ENCODE data around the gene SGTA.
A peak's percentile ranks its signal among the peaks of the same experiment; 100 is the strongest.

Gene SGTA

DNA sequence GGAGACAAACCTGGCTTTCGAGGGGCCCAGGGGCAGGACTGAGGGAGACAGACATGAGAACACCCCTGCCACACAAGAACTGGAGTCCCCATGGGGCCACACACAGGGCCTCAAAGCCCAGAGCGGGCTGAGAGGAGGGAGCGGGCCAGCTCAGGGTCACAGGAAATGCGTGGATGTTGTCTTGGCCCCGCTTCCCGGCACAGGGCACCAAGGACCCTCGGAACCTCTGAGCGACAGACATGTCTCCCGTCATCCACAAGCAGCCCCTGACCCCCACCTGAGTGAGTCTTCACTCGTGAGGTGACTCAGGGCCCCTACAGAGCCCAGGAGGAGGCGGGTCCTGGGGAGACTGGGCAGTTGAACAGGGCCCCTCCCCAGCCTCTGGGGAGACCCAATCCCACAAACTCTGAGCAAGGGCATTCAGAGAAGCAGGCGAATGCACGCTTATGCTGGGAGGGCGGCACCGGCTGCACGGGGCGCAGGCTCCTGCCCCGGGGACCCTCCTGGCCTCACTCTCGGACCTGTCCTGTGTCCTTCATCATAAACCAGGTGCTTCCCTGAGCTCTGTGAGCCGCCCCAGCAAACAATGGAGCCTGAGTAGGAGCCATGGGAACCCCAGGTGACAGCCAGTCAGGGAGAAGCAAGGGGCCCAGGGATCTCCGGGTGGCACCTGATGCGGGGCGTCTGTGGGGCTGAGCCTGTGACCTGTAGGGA is 20.1 kb downstream of the SGTA start:
- TF ChIP-seq ZNF211 (tag by site-specific recombination; IDR thresholded peaks at IDR 0.05; ENCODE audit: low read depth): no peak
- no peak for TF ChIP-seq ZNF394 (tag by site-specific recombination; IDR thresholded peaks at IDR 0.05; ENCODE audit: borderline replicate concordance)
- no peak for TF ChIP-seq ZFP41 (tag by site-specific recombination; IDR thresholded peaks at IDR 0.05; ENCODE audit: borderline replicate concordance)
- no peak for TF ChIP-seq SP2 (tag by site-specific recombination; IDR thresholded peaks at IDR 0.05)
- TF ChIP-seq, protein P1, sequence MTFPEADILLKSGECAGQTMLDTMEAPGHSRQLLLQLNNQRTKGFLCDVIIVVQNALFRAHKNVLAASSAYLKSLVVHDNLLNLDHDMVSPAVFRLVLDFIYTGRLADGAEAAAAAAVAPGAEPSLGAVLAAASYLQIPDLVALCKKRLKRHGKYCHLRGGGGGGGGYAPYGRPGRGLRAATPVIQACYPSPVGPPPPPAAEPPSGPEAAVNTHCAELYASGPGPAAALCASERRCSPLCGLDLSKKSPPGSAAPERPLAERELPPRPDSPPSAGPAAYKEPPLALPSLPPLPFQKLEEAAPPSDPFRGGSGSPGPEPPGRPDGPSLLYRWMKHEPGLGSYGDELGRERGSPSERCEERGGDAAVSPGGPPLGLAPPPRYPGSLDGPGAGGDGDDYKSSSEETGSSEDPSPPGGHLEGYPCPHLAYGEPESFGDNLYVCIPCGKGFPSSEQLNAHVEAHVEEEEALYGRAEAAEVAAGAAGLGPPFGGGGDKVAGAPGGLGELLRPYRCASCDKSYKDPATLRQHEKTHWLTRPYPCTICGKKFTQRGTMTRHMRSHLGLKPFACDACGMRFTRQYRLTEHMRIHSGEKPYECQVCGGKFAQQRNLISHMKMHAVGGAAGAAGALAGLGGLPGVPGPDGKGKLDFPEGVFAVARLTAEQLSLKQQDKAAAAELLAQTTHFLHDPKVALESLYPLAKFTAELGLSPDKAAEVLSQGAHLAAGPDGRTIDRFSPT (tag by site-specific recombination; IDR thresholded peaks at IDR 0.05): no peak
- TF ChIP-seq ZNF146 (tag by site-specific recombination; IDR thresholded peaks at IDR 0.05): no peak
- TF ChIP-seq ZIC2 (tag by site-specific recombination; IDR thresholded peaks at IDR 0.05): peak; percentile 37; the same call in 1 of the 2 replicates
- Histone ChIP-seq H3K9me3 (ENCODE audit: control insufficient read depth, insufficient read depth, low read depth, low read length) (no peaks in the 10 kb centered on the region), H3K4me3 (ENCODE audit: low read depth, low read length) (no peak overlapping the region), H3K4me1 (ENCODE audit: control insufficient read depth, insufficient read depth, low read length) (no peaks in the 10 kb centered on the region), H3K36me3 (ENCODE audit: control insufficient read depth in 2 of 2, insufficient read depth in 1 of 2, low read length in 2 of 2) (peaks cover 21 to 93% of the 10 kb centered on the region in 2 experiments), H3K27ac (ENCODE audit: extremely low read depth, low read depth, low read length) (no peak overlapping the region)
- ChIA-PET CTCF (interaction anchor here (0.5 kb wide), 1 partner anchor 126 kb away, joined by 4 read pairs; no protein-coding TSS in a partner anchor), POLR2A (interaction anchor here (0.6 kb wide), 1 partner anchor 52 kb away, joined by 3 read pairs; no protein-coding TSS in a partner anchor)

DNA sequence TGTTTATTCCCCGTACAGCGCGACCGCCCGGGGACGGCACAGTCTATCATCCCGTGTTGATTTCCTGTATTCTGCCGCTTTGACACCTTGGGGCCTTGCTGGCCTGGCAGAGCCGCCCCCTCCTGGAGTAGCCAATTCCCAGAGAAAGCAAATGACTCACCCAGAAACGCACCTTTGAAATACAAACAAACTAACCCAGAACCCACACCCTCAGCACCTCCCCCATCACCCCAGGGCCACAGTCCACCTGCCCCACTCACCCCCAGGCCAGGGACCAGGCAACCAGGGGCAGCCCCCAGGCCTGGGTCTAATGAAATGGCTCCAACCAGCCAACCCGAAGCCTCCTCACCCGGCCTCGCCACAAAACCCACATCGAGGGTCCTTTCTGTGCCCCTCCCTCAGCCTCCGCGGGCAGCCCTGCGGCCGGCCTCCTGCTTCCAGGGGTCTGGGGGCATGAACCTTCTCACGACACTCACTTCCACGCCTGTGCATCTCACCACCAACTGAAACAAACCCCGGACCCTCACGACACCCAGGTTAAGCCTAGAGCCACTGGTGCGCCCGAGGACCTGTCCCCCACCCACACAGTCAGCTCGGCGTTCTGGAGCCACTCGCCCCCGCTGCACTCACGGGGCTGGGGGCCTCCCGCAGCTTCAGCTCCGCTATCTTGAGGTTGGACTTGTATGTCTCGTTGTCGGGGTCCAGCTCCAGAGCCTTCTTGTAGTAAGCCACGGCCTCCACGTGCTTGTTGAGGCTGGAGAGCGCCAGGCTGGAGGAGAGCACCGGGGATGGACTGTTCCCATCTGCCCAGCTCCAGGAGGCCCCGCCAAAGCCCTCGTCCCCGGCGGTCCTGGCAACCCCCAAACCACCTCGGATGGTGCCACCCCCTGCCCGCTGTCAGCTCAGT is 20.9 kb downstream of the SGTA start:
- ChIA-PET CTCF (interaction anchor here (0.5 kb wide), 1 partner anchor 125 kb away, joined by 4 read pairs; no protein-coding TSS in a partner anchor), POLR2A (no interaction called here)
- Histone ChIP-seq H3K9me3 (ENCODE audit: control insufficient read depth, insufficient read depth, low read depth, low read length) (no peaks in the 10 kb centered on the region), H3K4me1 (ENCODE audit: control insufficient read depth, insufficient read depth, low read length) (no peaks in the 10 kb centered on the region), H3K4me3 (ENCODE audit: low read depth, low read length) (no peak overlapping the region), H3K27ac (ENCODE audit: extremely low read depth, low read depth, low read length) (no peak overlapping the region), H3K36me3 (ENCODE audit: control insufficient read depth in 2 of 2, insufficient read depth in 1 of 2, low read length in 2 of 2) (peaks cover 21 to 93% of the 10 kb centered on the region in 2 experiments)
- TF ChIP-seq ZNF600 (tag by site-specific recombination; IDR thresholded peaks at IDR 0.05) (peak; percentile 78), ZNF311 (tag by site-specific recombination; IDR thresholded peaks at IDR 0.05; ENCODE audit: borderline replicate concordance) (no peak)

- Histone ChIP-seq H3K27ac (ENCODE audit: extremely low read depth, low read depth, low read length) (no peak overlapping the region), H3K9me3 (ENCODE audit: control insufficient read depth, insufficient read depth, low read depth, low read length) (no peaks in the 10 kb centered on the region), H3K36me3 (ENCODE audit: control insufficient read depth in 2 of 2, insufficient read depth in 1 of 2, low read length in 2 of 2) (peaks cover 16 to 92% of the 10 kb centered on the region in 2 experiments; a peak in 2 of 3 replicates), H3K4me3 (ENCODE audit: low read depth, low read length) (no peak overlapping the region), H3K4me1 (ENCODE audit: control insufficient read depth, insufficient read depth, low read length) (no peaks in the 10 kb centered on the region)
- ChIA-PET POLR2A (no interaction called here), CTCF (no interaction called here)
- TF ChIP-seq, protein P2, sequence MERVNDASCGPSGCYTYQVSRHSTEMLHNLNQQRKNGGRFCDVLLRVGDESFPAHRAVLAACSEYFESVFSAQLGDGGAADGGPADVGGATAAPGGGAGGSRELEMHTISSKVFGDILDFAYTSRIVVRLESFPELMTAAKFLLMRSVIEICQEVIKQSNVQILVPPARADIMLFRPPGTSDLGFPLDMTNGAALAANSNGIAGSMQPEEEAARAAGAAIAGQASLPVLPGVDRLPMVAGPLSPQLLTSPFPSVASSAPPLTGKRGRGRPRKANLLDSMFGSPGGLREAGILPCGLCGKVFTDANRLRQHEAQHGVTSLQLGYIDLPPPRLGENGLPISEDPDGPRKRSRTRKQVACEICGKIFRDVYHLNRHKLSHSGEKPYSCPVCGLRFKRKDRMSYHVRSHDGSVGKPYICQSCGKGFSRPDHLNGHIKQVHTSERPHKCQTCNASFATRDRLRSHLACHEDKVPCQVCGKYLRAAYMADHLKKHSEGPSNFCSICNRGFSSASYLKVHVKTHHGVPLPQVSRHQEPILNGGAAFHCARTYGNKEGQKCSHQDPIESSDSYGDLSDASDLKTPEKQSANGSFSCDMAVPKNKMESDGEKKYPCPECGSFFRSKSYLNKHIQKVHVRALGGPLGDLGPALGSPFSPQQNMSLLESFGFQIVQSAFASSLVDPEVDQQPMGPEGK (tag by site-specific recombination; IDR thresholded peaks at IDR 0.05): no peak
- no peak for TF ChIP-seq ZNF223 (tag by site-specific recombination; IDR thresholded peaks at IDR 0.05)
- TF ChIP-seq ZNF366 (tag by site-specific recombination; conservative IDR thresholded peaks at IDR 0.05): no peak
- TF ChIP-seq KLF17 (tag by site-specific recombination; IDR thresholded peaks at IDR 0.05): no peak
- TF ChIP-seq ZNF266 (tag by site-specific recombination; IDR thresholded peaks at IDR 0.05; ENCODE audit: low read depth): no peak
- no peak for TF ChIP-seq ZNF148 (tag by site-specific recombination; IDR thresholded peaks at IDR 0.05; ENCODE audit: borderline replicate concordance)
- TF ChIP-seq ZNF670 (tag by site-specific recombination; IDR thresholded peaks at IDR 0.05; ENCODE audit: low read depth): no peak
- TF ChIP-seq BCL11B (tag by site-specific recombination; IDR thresholded peaks at IDR 0.05; ENCODE audit: low read depth): no peak
- no peak for TF ChIP-seq KLF7 (tag by site-specific recombination; IDR thresholded peaks at IDR 0.05; ENCODE audit: borderline replicate concordance)
- no peak for TF ChIP-seq ZNF529 (tag by site-specific recombination; IDR thresholded peaks at IDR 0.05; ENCODE audit: insufficient replicate concordance)
- TF ChIP-seq ZNF544 (tag by site-specific recombination; IDR thresholded peaks at IDR 0.05): no peak
- no peak for TF ChIP-seq ZNF658 (tag by site-specific recombination; IDR thresholded peaks at IDR 0.05)
- no peak for TF ChIP-seq SP7 (tag by site-specific recombination; IDR thresholded peaks at IDR 0.05)
Observed at GRCh38 chr19:2761309-2761677, 21.8 kb downstream of the SGTA start.
